Activated CD8-positive, alpha-beta memory T cell treated with anti-CD3 and anti-CD28 coated beads for 4 hours (primary cell): ENCODE data around the gene GIPC1.
"Not testable (repeated sequence)": the region's sequence is repeated elsewhere in the genome, so short reads cannot be mapped to it uniquely, and the experiment has no call there.

Experiments
- DNase-seq, 2 donors: peaks; one replicate each; pipeline ENCODE4 v3.0.0-alpha.2; 2020; ENCODE audit warnings: low read depth in 2 of 2

GIPC1 gene

GRCh38 chr19:14470031-14470876 is 25.7 kb downstream of the GIPC1 start:
- no peak for DNase-seq

GRCh38 chr19:14467816-14468215 is 28.1 kb downstream of the GIPC1 start:
- no peak for DNase-seq

GRCh38 chr19:14467391-14467790 is 28.5 kb downstream of the GIPC1 start:
- no peak for DNase-seq

- DNase-seq: no peak
These were observed 32.2 kb downstream of the GIPC1 start for GRCh38 chr19:14463747-14464146.

GRCh38 chr19:14462401-14462800 is 33.5 kb downstream of the GIPC1 start:
- not testable (repeated sequence) for DNase-seq

- DNase-seq: no peak
These were observed 35.0 kb downstream of the GIPC1 start for GRCh38 chr19:14460935-14461334.

- peak in 1 of 2 donors; percentile 17 for DNase-seq
These were observed 36.2 kb downstream of the GIPC1 start for GRCh38 chr19:14459703-14460102.

- DNase-seq: not testable (repeated sequence)
These were observed 43.6 kb downstream of the GIPC1 start for GRCh38 chr19:14452303-14452702.

GRCh38 chr19:14450876-14451275 is 45.1 kb downstream of the GIPC1 start:
- DNase-seq: no peak

GRCh38 chr19:14450168-14450874 is 45.6 kb downstream of the GIPC1 start:
- peak in 1 of 2 donors; percentile 28 for DNase-seq

GRCh38 chr19:14449321-14449720 is 46.6 kb downstream of the GIPC1 start:
- no peak for DNase-seq

- no peak for DNase-seq
These were observed 49.4 kb downstream of the GIPC1 start for GRCh38 chr19:14446336-14447036.

GRCh38 chr19:14443632-14444216 is 52.2 kb downstream of the GIPC1 start:
- no peak for DNase-seq

- DNase-seq: no peak
These were observed 52.9 kb downstream of the GIPC1 start for GRCh38 chr19:14442891-14443631.

GRCh38 chr19:14441041-14441938 is 54.6 kb downstream of the GIPC1 start:
- DNase-seq: no peak

GRCh38 chr19:14440049-14440448 is 55.9 kb downstream of the GIPC1 start:
- peak; percentile 50 to 64 for DNase-seq

GRCh38 chr19:14439014-14439413 is 56.9 kb downstream of the GIPC1 start:
- DNase-seq: no peak

- no peak for DNase-seq
These were observed 58.3 kb downstream of the GIPC1 start for GRCh38 chr19:14437578-14438140.

- no peak for DNase-seq
These were observed 60.4 kb downstream of the GIPC1 start for GRCh38 chr19:14435320-14436050.
